CD4-positive, alpha-beta T cell (primary cell): Measurements from ENCODE around the gene TMEM95. TPM values are rescaled to one million over a fixed set of nuclear protein-coding genes. Genes with fewer than 3 reads are reported as not detected.

ENCODE experiments used
- ATAC-seq: fragments of 200-7000 bp; cut with Tn5 transposase; one replicate; pipeline ENCODE4 v1.10.0; 2022; ENCODE audit warnings: mild to moderate bottlenecking; ENCODE audit not compliant: poor library complexity
- CTCF ChIA-PET: fragments of 350-600 bp; sonication (Branson Sonifier 250); formaldehyde crosslinking; loops from one replicate; lab custom pipeline; 2021; ENCODE audit warnings: antibody characterized with exemption, inconsistent platforms; lab: Charles Lee
- POLR2A ChIA-PET: fragments of 350-600 bp; sonication (Branson Sonifier 250); formaldehyde crosslinking; loops from one replicate; lab custom pipeline; 2021; ENCODE audit warnings: antibody characterized with exemption, inconsistent platforms; lab: Charles Lee
- DNase-seq, 14 experiments: peaks; one replicate each; pipeline ENCODE4 v3.0.0-alpha.2; 2013 to 2020; ENCODE audit warnings: mixed read lengths in 2 of 14
- H3K27ac ChIP-seq, 2 donors: one replicate each; pipeline versions ENCODE4 v1.5.1 to v1.7.0; 2013; ENCODE audit warnings: low read length in 2 of 2, low read depth in 1 of 2, mild to moderate bottlenecking in 1 of 2
- H3K27me3 ChIP-seq, 2 experiments: 1 replicate in 1 of 2; 2 replicates in 1 of 2; pipeline versions ENCODE4 v1.6.1 to v1.7.0; 2013; ENCODE audit warnings: low read length in 2 of 2, control low read depth in 1 of 2, mild to moderate bottlenecking in 1 of 2, moderate library complexity in 1 of 2; ENCODE audit not compliant: insufficient read depth in 2 of 2, control insufficient read depth in 1 of 2
- H3K36me3 ChIP-seq: one replicate; pipeline ENCODE4 v1.6.1; 2013; ENCODE audit warnings: low read length, control low read depth; ENCODE audit not compliant: insufficient read depth
- H3K4me1 ChIP-seq: one replicate; pipeline ENCODE4 v1.6.1; 2013; ENCODE audit warnings: low read length, control low read depth; ENCODE audit not compliant: insufficient read depth
- H3K4me3 ChIP-seq: one replicate; pipeline ENCODE4 v1.5.1; 2013; ENCODE audit warnings: mild to moderate bottlenecking, low read length, moderate library complexity
- H3K9me3 ChIP-seq, 2 experiments: 1 replicate in 1 of 2; 2 replicates in 1 of 2; pipeline versions ENCODE4 v1.6.1 to v1.7.0; 2013; ENCODE audit warnings: low read length in 2 of 2, mild to moderate bottlenecking in 2 of 2, control low read depth in 1 of 2, moderate library complexity in 1 of 2; ENCODE audit not compliant: control insufficient read depth in 1 of 2, insufficient read depth in 1 of 2
- H3K27ac Mint-ChIP-seq: one replicate; pipeline ENCODE4 v1.8.0; 2020; ENCODE audit warnings: mixed read lengths
- H3K27me3 Mint-ChIP-seq: one replicate; pipeline ENCODE4 v1.8.0; 2021; ENCODE audit warnings: mixed read lengths
- H3K36me3 Mint-ChIP-seq: one replicate; pipeline ENCODE4 v1.8.0; 2021; ENCODE audit warnings: low read depth, mixed read lengths
- H3K4me1 Mint-ChIP-seq: one replicate; pipeline ENCODE4 v1.8.0; 2021; ENCODE audit warnings: low read depth, mixed read lengths
- H3K4me3 Mint-ChIP-seq: one replicate; pipeline ENCODE4 v1.8.0; 2020; ENCODE audit warnings: mild to moderate bottlenecking, mixed read lengths
- H3K9me3 Mint-ChIP-seq: one replicate; pipeline ENCODE4 v1.8.0; 2020; ENCODE audit warnings: mixed read lengths
- intact Hi-C, 2 experiments: fragments of 100-400 bp; cut with DNase I in 1 of 2; cut with micrococcal nuclease in 1 of 2; formaldehyde crosslinking; loops; one replicate each; pipeline versions ENCODE4 v1.15.1 to v1.9.0; 2023 to 2025; cut with DNase I, micrococcal nuclease
- total RNA-seq, 174 experiments: library from RNA in 2 of 174; stranded (reverse) in 2 of 174; gene quantifications; one replicate each; pipeline ENCODE4 v1.2.3 and lab custom pipeline; 2021 to 2026
- TF ChIP-seq, protein P1 (sequence below): fragments of 200-600 bp; IDR thresholded peaks from one replicate; pipeline ENCODE4 v1.8.0; 2022; ENCODE audit warnings: antibody characterized with exemption, mild to moderate bottlenecking

TMEM95 gene
- total RNA-seq, 2 experiments from 2014 or later, result not detected

- peaks cover 0 to 4% of the 10 kb centered on the region in 2 experiments for H3K9me3 ChIP-seq
- peak overlapping the region; percentile 91 for H3K27ac Mint-ChIP-seq
- peak overlapping the region; percentile 64 for H3K4me3 ChIP-seq
- ATAC-seq, result no peak
- CTCF ChIA-PET, result interaction anchor here (1.3 to 1.8 kb wide), 3 partner anchors 11 to 54 kb away, joined by 4 to 8 read pairs (median 8); partner anchors contain the start of gene PLSCR3
- intact Hi-C loops, result loop anchor here in 1 of 2 experiments (10.0 kb wide), 1 partner anchor 51 kb away; the partner anchor contains the start of genes FGF11 and TMEM102
- TF ChIP-seq, protein P1, sequence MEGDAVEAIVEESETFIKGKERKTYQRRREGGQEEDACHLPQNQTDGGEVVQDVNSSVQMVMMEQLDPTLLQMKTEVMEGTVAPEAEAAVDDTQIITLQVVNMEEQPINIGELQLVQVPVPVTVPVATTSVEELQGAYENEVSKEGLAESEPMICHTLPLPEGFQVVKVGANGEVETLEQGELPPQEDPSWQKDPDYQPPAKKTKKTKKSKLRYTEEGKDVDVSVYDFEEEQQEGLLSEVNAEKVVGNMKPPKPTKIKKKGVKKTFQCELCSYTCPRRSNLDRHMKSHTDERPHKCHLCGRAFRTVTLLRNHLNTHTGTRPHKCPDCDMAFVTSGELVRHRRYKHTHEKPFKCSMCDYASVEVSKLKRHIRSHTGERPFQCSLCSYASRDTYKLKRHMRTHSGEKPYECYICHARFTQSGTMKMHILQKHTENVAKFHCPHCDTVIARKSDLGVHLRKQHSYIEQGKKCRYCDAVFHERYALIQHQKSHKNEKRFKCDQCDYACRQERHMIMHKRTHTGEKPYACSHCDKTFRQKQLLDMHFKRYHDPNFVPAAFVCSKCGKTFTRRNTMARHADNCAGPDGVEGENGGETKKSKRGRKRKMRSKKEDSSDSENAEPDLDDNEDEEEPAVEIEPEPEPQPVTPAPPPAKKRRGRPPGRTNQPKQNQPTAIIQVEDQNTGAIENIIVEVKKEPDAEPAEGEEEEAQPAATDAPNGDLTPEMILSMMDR, result no peak
- H3K4me1 ChIP-seq, result peaks cover 28% of the 10 kb centered on the region
- peaks cover 41% of the 10 kb centered on the region for H3K27me3 Mint-ChIP-seq
- POLR2A ChIA-PET, result interaction anchor here (0.6 to 3.9 kb wide), 19 partner anchors 10 to 773 kb away, joined by 3 to 37 read pairs (median 7); partner anchors contain the start of genes ACADVL, ACAP1, DLG4 and NEURL4
- no peak for DNase-seq
- peaks cover 11% of the 10 kb centered on the region for H3K36me3 ChIP-seq
- H3K4me3 Mint-ChIP-seq, result peak overlapping the region; percentile 42
- H3K4me1 Mint-ChIP-seq, result peaks cover 10% of the 10 kb centered on the region
- H3K9me3 Mint-ChIP-seq, result no peaks in the 10 kb centered on the region
- peaks cover 21 to 22% of the 10 kb centered on the region in 2 experiments for H3K27me3 ChIP-seq
- peaks cover 27% of the 10 kb centered on the region for H3K36me3 Mint-ChIP-seq
- H3K27ac ChIP-seq, result peak overlapping the region; percentile 15 to 74
Measured at GRCh38 chr17:7383371-7383741, 28.4 kb downstream of the TMEM95 start.

- ATAC-seq (peak; percentile 94), DNase-seq (peak; percentile 63 to 93 (median 77))
- Mint-ChIP-seq H3K9me3 (no peaks in the 10 kb centered on the region), H3K27me3 (peaks cover 41% of the 10 kb centered on the region), H3K27ac (peak overlapping the region; percentile 91), H3K4me3 (peak overlapping the region; percentile 87), H3K4me1 (peaks cover 10% of the 10 kb centered on the region), H3K36me3 (peaks cover 30% of the 10 kb centered on the region)
- Histone ChIP-seq H3K4me3 (peak overlapping the region; percentile 64), H3K36me3 (peaks cover 17% of the 10 kb centered on the region), H3K9me3 (peaks cover 0 to 3% of the 10 kb centered on the region in 2 experiments), H3K27ac (peak overlapping the region; percentile 74 to 77), H3K27me3 (peaks cover 21 to 22% of the 10 kb centered on the region in 2 experiments), H3K4me1 (peaks cover 28% of the 10 kb centered on the region)
- POLR2A ChIA-PET, result interaction anchor here (0.5 to 3.9 kb wide), 28 partner anchors 10 to 773 kb away, joined by 3 to 37 read pairs (median 4); partner anchors contain the start of genes ACADVL, ACAP1, DLG4 and NEURL4
- TF ChIP-seq, protein P1, result no peak
- intact Hi-C loops, result loop anchor here (1.0 to 10.0 kb wide), 2 partner anchors 10 to 51 kb away; partner anchors contain the start of genes FGF11 (in 1 of the 2), PLSCR3 (in 1 of the 2) and TMEM102 (in 1 of the 2)
- CTCF ChIA-PET, result interaction anchor here (0.6 to 1.8 kb wide), 7 partner anchors 10 to 53 kb away, joined by 3 to 9 read pairs (median 6); partner anchors contain the start of genes PLSCR3 and TMEM256
Measured at GRCh38 chr17:7383742-7384488, 29.0 kb downstream of the TMEM95 start.

DNA sequence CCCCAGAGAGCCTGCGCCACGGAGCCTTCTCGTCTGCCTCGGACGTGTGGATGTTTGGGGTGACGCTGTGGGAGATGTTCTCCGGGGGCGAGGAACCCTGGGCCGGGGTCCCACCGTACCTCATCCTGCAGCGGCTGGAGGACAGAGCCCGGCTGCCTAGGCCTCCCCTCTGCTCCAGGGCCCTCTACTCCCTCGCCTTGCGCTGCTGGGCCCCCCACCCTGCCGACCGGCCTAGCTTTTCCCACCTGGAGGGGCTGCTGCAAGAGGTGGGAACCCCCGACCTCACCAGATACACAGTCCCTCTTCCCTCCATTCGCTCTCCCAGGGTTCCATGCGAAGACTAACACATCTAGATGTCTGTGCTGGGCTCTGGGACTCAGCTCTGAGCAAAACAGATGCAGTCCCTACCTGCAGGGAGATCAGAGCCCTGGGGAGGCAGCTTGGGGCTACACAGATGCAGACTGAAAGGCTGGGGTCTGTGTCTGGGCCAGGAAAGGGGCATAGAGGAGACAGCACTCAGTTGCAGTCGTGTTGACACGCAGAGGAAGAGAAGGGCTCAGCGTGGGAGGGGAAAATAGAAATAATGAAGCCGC is 29.6 kb downstream of the TMEM95 start:
- H3K4me1 Mint-ChIP-seq, result peaks cover 10% of the 10 kb centered on the region
- H3K4me3 Mint-ChIP-seq, result peak overlapping the region; percentile 87
- H3K27me3 ChIP-seq, result peaks cover 21 to 22% of the 10 kb centered on the region in 2 experiments
- TF ChIP-seq, protein P1, result no peak
- ATAC-seq, result no peak
- H3K4me1 ChIP-seq, result peaks cover 28% of the 10 kb centered on the region
- H3K36me3 ChIP-seq, result peaks cover 24% of the 10 kb centered on the region
- intact Hi-C loops, result loop anchor here (1.0 to 10.0 kb wide), 2 partner anchors 10 to 50 kb away; partner anchors contain the start of genes FGF11 (in 1 of the 2), PLSCR3 (in 1 of the 2) and TMEM102 (in 1 of the 2)
- peak overlapping the region; percentile 74 to 77 for H3K27ac ChIP-seq
- ChIA-PET CTCF (interaction anchor here (1.0 to 1.8 kb wide), 6 partner anchors 9 to 52 kb away, joined by 4 to 9 read pairs (median 7); partner anchors contain the start of genes PLSCR3 and TMEM256), POLR2A (interaction anchor here (0.5 to 3.9 kb wide), 25 partner anchors 9 to 772 kb away, joined by 3 to 37 read pairs (median 4); partner anchors contain the start of genes ACAP1, NEURL4, NLGN2 and PLSCR3)
- peak overlapping the region; percentile 64 for H3K4me3 ChIP-seq
- peaks cover 34% of the 10 kb centered on the region for H3K27me3 Mint-ChIP-seq
- DNase-seq, result peak in 2 of 14 experiments; percentile 8 to 36
- no peaks in the 10 kb centered on the region for H3K9me3 Mint-ChIP-seq
- H3K9me3 ChIP-seq, result no peaks in the 10 kb centered on the region
- H3K27ac Mint-ChIP-seq, result peak overlapping the region; percentile 91
- peaks cover 36% of the 10 kb centered on the region for H3K36me3 Mint-ChIP-seq
